Fibroblast of pulmonary artery (primary cell): ENCODE data around the gene KCTD16.

Experiments used
- DNase-seq: peaks from one replicate; pipeline ENCODE4 v3.0.0-alpha.2; 2010; ENCODE audit warnings: low read depth
- H3K4me3 ChIP-seq: replicated peaks from 2 replicates; pipeline ENCODE4 v1.5.1; 2011; ENCODE audit warnings: low read depth, mild to moderate bottlenecking, control low read depth, low read length, moderate library complexity
- CTCF ChIP-seq: IDR thresholded peaks from 2 replicates; pipeline ENCODE4 v1.5.1; 2011; ENCODE audit warnings: mild to moderate bottlenecking, control low read depth, low read length, inconsistent platforms; ENCODE audit errors: missing control alignments

The KCTD16 gene

GRCh38 chr5:144202072-144202471 lies 31.4 kb downstream of the KCTD16 start:
- DNase-seq: peak; percentile 42
- no peak overlapping the region for H3K4me3 ChIP-seq
- TF ChIP-seq CTCF: no peak

- H3K4me3 ChIP-seq: no peak overlapping the region
- no peak for DNase-seq
- no peak for TF ChIP-seq CTCF
Measured at GRCh38 chr5:144202726-144203125, 32.1 kb downstream of the KCTD16 start.

GRCh38 chr5:144203750-144204596 lies 33.3 kb downstream of the KCTD16 start:
- no peak overlapping the region for H3K4me3 ChIP-seq
- peak; percentile 94 for TF ChIP-seq CTCF
- DNase-seq: peak; percentile 89

GRCh38 chr5:144205141-144205551 lies 34.5 kb downstream of the KCTD16 start:
- DNase-seq: peak; percentile 52
- TF ChIP-seq CTCF: no peak
- H3K4me3 ChIP-seq: peak overlapping the region; percentile 51

- no peak overlapping the region for H3K4me3 ChIP-seq
- peak; percentile 37 for DNase-seq
- TF ChIP-seq CTCF: no peak
Measured at GRCh38 chr5:144206141-144206540, 35.5 kb downstream of the KCTD16 start.

GRCh38 chr5:144207875-144208444 lies 37.3 kb downstream of the KCTD16 start:
- TF ChIP-seq CTCF: no peak
- H3K4me3 ChIP-seq: no peak overlapping the region
- no peak for DNase-seq
